HG03565 (cell line): ENCODE data around the gene VAV2.

Experiments used
- ATAC-seq: cut with Tn5 transposase; IDR thresholded peaks from one replicate; pipeline ENCODE4 v1.9.1; 2021; ENCODE audit warnings: mild to moderate bottlenecking, moderate library complexity; ENCODE audit not compliant: unreplicated experiment

Gene VAV2

DNA sequence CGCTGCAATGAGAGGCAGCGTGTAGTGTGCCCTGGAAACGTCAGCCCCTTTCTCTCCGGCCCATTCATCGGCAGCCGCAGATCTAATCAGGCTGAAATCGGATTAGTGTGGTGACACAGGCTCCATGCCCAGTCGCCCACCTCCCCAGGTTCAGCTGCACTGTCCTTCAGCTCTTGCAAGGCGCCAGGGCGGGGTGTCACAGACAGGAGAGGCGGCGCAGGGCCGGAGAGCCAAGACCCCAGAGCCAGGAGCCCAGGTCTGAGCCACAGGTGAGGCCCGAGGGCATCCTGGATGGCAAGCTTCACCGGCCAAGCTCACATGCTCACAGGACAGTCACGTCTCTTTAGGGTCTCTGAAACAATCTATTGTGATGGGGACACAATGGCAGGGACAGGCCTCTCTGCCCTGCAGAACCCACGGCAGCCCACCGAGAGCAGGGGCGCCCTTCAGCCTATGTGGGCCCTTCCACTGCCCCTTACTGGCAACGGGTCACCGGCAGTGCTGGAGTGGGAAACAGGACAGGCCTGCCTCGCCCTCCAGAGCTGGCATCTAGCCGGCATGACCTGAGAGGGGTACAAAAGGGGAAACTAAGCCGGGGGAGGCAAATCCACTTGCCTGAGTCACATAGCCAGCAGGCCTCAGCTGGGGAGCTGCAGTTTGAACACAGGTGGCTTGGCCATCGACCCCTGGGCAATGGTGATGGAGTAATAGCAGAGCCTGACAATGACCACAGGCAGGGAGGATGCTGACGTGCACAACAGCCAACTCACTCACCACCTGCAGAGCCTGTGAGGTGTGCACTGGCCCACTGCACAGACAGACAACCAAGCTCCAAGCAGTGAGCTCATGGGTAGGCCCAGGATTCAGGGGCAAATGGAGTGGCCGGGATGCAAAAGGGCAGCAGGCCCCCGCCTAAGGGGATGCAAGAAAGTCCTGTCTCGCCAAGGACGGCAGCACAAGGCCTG lies 48.1 kb downstream of the VAV2 start:
- ATAC-seq, result no peak

DNA sequence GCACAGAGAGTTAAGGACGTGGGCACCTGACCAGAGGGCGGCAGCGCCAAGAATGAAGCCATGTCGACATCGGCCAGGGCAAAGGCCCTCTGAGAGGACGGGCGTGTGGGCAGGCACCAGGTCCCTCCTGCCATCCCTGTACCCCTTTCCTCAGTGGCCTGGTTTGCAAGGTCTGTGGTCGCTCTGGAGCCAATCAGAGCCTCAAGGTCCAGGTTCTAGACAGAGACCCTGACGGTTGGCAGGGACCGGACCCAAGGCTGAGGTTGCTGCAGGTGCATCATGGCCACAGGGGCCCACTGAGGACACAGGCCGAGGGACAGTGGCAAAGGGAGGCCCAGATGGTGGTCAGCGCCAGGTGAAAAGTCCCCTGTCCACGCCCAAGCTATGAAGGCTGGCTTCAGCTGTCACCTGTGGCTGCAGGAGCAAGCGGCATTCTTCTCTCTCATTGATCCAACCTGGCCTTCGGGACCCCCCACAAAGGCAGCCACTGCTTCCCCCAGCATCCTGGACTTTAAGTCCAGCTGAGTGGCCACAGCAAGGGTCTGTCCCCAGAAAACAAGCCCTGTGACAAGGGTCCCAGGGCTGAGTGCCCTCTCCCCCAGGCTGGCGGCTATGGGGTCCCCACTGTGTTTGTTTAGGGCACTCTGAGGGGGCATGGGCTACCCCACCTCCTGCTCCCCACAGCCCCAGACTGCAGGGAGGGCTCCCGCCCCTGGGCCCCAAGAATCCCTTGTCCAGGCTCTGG lies 48.9 kb downstream of the VAV2 start:
- ATAC-seq, result no peak

DNA sequence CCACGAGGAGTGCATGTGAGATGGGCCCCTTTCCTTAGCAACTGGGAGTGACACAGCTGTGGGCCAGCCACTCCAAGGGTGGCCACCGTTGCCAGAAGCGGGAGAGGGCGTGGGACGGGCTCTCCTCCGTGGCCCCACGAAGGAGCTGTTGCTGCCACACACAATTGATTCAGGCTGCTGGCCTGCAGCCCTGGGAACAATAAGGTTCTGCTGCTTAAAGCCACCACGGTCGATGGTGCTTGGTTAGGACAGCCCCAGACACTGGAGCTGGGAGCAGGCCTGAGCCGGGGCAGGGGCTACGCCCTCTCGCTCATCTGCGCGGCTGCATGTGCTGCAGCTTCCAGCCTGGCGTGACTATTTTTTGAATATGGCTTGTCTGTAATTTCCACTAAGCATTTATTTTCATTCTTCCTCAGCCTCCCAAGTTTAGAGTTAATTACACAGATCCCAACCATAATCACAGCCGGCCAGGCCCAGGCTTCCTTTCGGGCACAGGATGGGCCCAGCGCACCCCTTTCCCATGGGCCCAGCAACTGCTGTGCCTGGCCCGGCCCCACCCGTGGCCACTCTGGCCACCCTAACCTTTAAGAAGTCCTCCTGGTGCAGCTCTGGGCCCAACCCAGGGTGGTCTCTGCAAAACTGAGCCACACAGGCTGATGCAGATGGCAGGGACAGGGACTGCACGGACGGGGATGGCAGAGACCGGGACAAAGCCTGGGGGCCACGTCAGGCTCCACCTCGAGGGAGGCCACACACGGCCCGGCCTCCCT lies 49.7 kb downstream of the VAV2 start:
- no peak for ATAC-seq

DNA sequence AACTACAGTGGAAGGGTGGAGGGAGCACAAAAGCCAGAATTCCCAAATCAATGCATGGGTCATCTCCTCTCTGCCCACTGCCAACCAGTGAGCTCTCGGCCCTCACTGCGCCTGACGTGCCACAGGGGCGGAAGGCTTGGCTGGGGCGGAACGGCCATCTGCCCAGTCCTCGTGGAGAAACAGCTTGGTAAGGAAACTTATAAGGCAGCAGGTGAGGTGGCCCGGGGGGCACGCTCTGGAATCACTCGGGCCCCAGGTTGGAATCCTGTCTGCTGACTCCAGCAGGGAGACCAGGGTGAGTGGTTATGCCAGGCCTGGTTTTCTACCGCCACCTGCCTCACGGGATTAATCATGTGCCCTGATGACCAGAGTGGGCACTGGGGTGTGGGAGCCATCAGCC lies 52.3 kb downstream of the VAV2 start:
- no peak for ATAC-seq

DNA sequence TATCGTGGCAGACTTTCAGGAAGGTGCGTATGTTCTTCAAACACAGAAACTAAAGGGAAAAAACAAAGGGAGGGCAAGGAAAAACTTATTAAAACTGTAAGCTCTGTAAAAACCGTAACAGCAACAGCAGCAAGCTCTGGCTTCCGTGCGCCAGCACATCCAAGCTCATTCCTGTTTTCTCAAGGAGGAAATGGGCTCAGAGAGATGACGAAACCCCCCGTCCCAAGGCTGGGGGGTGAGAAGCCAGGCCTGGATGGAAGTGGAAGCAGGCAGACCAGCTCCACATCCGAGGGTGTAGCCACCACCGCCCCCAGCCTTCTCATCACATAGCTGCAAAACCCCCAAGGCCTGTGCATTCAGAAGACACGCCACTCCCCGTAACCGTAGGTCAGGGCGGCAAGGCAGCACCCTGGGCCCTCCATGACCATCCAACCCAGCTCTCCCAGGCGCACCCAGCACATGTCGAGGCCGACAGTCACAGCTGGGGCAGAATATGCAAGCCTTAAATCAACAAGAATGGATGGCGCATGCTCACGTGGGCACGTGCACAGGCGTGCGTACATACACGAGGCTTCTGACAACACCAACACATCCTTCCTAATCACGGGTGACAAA lies 52.8 kb downstream of the VAV2 start:
- ATAC-seq, result no peak

DNA sequence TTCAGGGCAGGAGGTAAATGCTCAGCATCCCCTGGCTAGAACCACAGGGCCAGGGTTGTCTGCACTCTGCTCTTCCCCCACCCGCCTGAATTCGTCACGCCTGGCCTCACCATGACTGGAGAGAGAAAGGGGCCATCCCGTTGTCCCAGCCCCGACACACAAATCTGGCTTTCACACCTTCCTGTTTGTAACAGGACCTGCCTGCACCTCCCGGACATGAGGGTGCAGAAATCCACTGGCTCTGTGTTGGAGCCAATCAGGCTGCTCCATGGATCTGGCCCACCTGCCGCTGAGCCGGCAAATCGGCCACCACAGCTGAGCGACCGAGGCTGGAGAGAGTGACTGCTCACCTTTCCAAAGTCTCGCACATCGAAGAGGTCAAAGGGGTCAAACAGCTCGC lies 53.4 kb downstream of the VAV2 start:
- ATAC-seq, result no peak

DNA sequence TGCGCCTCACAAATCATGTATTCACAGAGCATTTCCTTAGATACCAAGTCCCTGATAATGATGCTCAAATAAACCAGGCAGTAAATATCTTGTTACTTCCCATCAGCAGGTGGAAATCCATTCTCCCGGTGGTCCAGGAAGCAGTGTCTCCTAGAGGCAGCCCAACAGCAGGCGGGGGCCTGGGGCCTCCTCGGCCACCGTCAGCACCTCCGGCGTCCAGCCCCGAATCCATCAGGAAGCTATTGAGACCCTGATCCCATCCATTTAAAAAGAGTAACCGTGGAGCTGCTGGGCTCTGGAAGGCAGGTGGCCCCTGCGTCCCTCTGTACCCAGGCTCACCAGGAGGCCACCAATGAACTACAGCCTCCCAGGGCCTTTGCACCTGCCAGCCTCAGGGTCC lies 54.0 kb downstream of the VAV2 start:
- no peak for ATAC-seq

DNA sequence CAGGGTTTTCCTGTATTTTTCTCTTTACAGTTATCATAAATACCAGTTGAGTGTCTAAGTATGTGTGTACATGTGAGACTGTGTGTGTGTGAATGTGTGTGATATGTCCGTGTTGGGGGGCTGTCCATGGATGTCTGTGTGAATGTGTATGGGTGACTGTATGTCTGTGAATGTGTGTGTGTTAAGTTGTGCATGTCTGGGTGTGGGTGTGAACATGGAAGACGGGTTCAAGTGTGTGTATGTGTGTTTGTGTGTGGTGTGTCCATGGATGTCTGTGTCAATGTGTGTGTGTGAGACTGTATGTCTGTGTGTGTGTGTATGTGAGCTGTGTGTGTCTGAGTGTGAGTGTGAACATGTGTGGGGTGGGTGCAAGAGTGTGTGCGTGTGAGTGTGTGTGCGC lies 55.0 kb downstream of the VAV2 start:
- no peak for ATAC-seq

DNA sequence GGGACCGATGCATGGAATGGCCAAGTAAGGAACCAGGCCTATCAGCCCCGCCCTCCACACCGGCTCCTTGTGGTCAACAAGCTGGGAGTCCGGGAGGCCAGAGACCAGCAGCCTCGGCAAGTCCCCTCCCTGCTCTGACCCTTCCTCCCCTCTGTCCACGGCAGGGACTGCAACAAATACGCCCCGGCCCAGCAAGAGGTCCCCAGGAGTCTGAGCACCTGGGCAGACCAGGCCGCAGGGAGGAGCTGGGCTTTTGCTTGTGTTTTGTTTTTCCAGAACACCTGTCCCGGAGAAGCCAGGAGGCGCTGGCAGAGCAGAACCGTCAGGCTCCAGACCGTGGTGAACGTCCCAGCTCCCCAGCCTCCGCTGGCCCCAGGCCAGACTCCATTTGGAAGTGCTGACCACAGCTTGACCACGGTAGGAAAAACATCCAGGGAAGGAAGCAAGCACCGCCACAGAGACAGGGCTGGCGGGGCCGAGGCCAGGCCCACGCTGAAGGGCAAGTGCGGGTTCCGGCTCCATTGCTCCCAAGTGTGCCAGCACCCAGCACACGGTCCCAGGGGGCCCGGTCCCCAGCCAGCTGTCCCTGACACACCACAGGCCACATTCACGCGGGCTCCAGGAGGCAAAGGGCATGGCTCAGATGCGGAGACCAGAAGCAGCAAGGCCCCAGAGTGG lies 56.7 kb downstream of the VAV2 start:
- no peak for ATAC-seq

DNA sequence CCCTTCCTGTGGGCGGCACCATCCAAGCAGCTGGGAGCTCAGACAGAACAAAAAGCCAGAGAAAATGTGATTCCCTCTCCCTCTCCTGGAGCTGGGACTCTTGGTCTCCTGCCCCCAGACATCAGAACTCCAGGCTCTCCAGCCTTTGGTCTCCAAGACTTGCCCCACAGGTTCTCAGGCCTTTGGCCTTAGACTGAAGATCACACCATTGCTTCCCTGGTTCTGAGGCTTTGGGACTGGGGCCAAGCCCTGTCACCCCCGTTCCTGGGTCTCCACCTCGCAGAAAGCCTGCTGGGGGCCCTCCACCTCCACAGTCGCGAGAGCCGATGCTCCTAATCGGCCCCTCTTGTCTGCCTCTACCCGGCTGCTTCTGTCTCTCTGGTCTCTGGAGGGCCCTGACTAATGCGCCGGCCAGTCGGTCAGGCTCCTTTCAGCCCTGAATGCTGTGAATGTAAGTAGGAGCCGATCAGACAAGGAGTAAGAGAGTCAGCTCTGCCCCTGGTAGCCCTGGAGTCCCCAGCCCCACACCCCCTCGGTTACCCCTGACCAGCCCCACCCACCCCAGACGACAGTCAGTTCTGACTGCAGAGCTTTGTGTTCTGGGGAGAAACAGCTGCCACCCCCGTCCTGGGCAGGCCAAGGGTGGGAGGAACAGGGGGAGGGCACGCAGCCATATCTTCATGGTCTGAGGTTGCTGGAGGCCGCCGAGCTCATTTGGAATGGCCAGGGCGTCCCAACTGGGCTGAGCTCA lies 57.5 kb downstream of the VAV2 start:
- no peak for ATAC-seq

DNA sequence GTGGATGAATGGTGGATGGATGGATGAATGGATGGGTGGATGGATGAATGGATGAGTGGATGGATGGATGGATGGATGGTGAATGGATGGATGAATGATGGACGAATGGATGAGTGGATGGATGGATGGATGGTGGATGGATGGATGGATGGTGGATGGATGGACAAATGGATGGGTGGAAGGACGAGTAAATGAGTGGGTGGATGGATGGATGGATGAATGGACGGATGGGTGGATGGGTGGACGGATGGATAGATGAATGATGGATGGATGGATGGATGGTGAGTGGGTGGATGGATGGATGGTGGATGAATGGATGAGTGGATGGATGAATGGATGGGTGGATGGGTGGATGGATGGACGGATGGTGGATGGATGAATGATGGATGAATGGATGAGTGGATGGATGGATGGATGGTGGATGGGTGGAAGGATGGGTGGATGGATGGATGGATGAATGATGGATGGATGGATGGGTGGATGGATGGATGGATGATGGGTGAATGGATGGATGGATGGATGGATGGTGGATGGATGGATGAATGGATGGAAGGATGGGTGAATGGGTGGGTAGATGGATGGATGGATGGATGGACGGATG lies 58.6 kb downstream of the VAV2 start:
- no peak for ATAC-seq

DNA sequence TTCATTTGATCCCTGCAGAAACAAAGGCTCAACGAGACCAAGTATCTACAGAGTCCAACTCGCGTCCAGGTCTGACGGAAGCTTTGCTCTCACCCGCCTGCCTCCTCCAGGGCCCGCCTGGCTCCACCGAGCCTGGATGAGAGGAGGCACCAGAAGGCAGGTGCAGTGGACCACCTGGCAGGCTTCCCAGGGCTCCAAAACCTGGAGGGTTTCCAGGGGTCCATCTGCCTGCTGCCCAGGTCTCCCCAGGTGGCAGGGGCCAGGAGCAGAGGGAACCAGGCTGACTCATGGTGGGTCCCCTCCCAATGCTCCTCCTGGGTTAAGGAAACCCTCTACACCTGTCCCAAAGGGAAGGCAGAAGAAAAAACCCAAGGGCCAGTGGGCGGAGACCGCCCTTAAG lies 59.5 kb downstream of the VAV2 start:
- no peak for ATAC-seq

DNA sequence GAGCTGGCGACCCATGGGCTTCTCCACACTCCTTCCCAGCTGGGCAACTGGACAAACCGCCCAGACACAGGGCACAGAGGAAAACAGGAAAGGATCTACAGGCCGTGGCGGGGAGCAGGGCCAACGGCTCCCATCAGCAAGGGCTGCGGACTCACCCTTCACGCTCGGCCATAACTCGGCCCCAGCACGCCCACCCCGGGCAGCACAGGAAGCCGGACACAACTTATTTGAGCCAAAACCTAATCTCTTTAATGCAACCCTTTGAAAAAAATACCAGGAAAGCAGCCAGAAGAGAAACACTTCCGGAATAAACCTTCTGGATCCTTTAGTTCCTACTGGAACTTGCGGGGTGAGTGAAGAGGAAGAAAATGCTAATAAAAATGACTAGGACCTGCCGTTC lies 59.9 kb downstream of the VAV2 start:
- ATAC-seq, result no peak

DNA sequence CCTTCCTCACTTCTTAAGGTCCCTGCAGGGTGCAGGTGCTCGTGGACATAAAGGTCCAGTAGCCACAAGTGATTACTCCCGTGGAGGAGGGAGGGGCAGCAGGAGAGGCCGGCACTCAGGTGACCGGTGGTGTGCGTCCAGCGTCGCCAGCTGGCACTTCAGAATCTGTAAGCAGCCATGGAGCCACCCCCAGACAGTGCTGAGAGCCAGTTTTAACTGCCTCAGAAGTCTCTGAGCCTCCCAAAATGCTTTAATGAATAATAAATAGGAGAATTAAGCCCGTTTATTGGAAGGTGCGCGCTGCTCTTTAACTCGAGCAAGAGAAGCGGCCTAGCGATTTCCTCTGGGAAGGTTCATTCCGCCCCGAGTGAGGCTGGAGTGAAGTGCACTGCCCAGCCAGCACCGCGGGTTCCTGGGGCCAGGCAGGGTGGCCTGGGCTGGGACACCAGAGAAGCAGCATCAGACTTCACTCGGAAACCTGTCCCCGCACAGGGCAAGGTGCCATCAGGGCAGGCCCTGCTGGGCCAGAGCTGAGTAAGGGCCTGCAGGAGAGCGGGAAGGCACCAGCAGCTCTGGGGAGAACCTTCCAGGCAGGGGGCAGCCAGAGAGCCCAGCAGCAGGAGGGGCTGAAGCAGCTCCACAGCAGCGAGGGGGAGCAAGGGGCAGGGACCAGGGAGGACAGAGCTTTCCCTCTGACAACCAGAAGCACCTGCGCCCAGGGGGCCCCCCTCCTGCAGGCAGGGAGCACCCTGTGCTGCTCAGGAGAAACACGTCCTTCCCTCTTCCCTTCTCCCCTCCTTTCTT lies 61.2 kb downstream of the VAV2 start:
- ATAC-seq, result no peak

DNA sequence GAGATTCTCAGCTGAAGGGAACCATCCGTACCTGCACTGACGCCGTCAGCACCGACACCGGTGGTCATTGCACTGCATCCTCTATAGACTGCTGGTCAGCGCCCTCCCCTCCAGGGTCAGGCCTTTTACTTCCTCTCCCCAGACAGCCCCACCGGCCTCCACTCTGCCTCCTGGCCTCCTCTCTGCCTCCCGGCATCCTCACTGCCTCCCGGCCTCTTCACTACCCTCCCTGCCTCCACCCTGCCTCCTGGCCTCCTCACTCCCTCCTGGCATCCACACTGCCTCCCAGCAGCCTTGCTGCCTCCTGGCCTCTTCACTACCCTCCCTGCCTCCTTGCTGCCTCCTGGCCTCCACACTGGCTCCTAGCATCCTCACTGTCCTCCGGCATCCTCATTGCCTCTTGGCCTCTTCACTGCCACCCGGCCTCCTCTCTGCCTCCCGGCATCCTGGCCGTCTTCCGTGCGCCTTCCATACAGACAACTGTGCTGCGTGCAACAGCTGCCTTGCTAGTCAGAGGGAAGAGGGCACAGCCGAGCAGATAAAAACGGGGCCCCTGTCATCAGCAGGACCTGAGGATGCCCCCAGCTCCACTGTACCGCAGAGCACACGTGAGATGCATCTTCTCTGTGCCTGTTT lies 62.0 kb downstream of the VAV2 start:
- no peak for ATAC-seq

DNA sequence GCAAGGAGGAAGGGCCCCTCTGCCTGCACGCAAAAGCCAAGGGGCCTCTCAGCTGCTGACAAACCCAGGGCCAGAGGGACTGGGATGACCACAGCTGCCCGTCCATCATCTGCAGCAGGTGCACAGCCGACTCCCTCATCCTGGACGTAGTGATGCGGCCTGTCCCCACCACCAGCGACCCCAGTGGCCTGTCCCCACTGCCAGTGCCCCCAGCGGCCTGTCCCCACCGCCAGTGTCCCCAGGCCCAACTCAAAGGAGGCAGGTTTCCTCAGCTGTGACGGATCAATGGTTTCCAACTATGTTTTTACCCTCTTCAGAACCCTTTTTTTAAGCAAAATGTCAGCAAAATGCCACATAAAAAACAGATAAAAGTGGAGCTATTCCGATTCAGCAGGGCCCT lies 62.5 kb downstream of the VAV2 start:
- no peak for ATAC-seq

DNA sequence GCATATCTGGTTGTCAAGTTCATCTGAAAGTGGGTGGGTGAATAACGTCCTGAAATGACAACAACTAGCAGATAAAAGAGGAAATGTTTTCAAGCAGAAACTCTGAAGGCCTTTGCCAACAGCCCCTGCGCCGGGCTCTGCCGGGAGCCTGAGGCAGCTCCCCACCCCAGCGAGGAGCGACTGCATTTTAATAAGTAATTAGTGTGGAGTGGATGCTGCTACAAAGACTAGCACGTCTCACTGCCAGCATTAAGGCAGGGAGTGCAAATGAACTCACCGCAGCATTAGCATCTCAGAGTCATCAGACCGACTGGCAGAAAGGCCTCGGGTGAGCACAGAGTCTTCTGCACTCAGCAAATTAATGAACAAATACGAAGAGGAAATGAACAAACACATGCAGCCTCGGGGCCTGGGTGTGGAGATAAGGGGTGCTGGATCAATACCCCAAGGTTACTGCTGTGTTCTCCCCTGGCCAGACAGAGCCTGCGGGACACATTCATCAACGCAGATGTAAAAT lies 63.8 kb downstream of the VAV2 start:
- no peak for ATAC-seq

DNA sequence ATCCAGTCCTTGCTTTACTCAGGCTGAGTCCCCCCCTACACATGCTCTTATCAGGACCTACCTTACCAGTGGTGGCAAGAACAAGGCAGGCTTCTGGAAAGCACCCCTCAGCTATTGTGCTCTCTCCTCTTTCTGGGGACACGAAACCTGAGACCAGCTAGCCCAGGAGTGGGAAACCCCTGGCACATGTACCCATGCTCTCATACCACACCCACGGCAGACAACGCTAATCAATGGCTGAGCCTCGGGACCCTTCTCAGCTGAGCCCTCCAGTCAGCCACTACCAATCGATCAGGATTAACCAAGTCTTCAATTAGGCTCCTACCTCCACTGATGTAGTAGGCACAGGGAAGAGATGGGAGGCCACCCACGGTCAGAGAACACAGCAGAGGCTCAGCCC lies 65.1 kb downstream of the VAV2 start:
- ATAC-seq, result no peak
